RWPE1 (cell line): ENCODE data around the gene ARHGEF26.

Experiments
- CTCF ChIA-PET: fragments of 350-600 bp; sonication (Branson Sonifier 250); formaldehyde crosslinking; extraction: SDS; loops from one replicate; lab custom pipeline; 2021; lab: Yijun Ruan, JAX
- POLR2A ChIA-PET: fragments of 400-600 bp; formaldehyde crosslinking; extraction: SDS; loops from one replicate; lab custom pipeline; 2020; ENCODE audit warnings: antibody characterized with exemption; ENCODE audit not compliant: low non-redundant PET; lab: Yijun Ruan, JAX
- DNase-seq: peaks from one replicate; pipeline ENCODE4 v3.0.0; 2012; ENCODE audit warnings: low spot score
- H3K27ac ChIP-seq: fragments of 450-650 bp; 2 replicates; pipeline ENCODE4 v1.5.1; 2017
- TF ChIP-seq, protein P1 (sequence below): fragments of 450-650 bp; conservative IDR thresholded peaks from 2 replicates; pipeline ENCODE4 v1.5.1; 2017; ENCODE audit warnings: low read depth, mild to moderate bottlenecking

Gene ARHGEF26

DNA sequence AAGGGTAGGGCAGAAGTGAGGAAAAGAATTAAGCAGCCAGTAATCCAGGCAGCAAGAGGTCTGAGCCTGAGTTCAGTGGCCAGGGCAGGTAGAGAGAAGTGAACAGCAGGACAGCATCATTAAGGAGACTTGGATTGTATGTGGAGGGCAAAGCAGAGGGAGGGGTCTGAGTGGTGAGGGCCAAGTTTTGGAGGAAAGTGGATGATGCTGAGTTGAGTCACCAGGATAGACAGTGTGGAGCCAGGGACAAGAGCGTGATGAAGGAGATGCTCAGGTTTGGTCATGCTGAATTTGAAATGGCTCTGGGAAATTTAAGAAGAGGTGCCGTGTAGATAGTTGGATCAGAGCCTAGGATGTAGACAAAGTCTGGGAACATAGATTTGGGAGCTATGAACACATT lies 93.1 kb downstream of the ARHGEF26 start:
- no peak overlapping the region for H3K27ac ChIP-seq
- ChIA-PET POLR2A (no interaction called here), CTCF (no interaction called here)
- DNase-seq = no peak
- TF ChIP-seq, protein P1, sequence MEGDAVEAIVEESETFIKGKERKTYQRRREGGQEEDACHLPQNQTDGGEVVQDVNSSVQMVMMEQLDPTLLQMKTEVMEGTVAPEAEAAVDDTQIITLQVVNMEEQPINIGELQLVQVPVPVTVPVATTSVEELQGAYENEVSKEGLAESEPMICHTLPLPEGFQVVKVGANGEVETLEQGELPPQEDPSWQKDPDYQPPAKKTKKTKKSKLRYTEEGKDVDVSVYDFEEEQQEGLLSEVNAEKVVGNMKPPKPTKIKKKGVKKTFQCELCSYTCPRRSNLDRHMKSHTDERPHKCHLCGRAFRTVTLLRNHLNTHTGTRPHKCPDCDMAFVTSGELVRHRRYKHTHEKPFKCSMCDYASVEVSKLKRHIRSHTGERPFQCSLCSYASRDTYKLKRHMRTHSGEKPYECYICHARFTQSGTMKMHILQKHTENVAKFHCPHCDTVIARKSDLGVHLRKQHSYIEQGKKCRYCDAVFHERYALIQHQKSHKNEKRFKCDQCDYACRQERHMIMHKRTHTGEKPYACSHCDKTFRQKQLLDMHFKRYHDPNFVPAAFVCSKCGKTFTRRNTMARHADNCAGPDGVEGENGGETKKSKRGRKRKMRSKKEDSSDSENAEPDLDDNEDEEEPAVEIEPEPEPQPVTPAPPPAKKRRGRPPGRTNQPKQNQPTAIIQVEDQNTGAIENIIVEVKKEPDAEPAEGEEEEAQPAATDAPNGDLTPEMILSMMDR = no peak

DNA sequence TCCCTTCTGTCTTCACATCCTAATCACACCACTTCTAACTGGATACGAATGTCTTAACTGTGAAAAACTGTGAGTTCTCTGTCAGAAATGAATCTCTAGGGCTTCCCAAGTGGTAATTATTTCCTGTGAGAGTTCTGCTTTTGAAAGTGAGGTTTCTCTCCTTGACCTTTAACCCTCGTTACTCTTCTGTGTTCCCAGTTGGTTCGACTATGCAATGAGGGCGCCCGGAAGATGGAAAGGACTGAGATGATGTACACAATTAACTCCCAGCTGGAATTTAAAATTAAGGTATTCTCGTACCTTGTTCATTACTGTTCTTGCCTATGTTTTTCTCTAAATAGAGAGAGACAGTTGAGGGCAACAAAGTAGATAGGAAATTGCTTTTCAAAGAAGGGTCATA lies 96.5 kb downstream of the ARHGEF26 start:
- no peak overlapping the region for H3K27ac ChIP-seq
- no peak for DNase-seq
- ChIA-PET POLR2A (no interaction called here), CTCF (no interaction called here)
- TF ChIP-seq, protein P1 = no peak

DNA sequence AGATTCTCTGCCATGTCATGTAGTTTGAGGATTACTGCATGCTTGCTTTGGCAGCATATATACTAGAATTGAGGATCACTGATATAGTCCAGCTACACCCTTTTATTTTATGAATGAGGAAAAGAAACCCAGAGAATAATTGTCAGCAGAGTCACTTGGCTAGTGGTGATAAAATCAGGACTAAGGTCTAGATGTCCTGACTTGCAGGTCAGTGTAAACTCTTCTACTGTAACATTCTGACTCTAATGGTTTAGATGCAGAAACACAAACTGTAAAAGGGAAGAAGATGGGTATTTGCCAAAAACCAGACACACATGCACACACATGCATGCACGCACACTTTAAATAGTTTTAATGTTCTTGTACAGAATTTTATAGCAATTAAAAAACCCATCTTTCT lies 97.5 kb downstream of the ARHGEF26 start:
- DNase-seq = no peak
- CTCF ChIA-PET = interaction anchor here (0.7 kb wide), 1 partner anchor 98 kb away, joined by 3 read pairs; no protein-coding TSS in a partner anchor
- POLR2A ChIA-PET = no interaction called here
- TF ChIP-seq, protein P1 = no peak
- no peak overlapping the region for H3K27ac ChIP-seq

DNA sequence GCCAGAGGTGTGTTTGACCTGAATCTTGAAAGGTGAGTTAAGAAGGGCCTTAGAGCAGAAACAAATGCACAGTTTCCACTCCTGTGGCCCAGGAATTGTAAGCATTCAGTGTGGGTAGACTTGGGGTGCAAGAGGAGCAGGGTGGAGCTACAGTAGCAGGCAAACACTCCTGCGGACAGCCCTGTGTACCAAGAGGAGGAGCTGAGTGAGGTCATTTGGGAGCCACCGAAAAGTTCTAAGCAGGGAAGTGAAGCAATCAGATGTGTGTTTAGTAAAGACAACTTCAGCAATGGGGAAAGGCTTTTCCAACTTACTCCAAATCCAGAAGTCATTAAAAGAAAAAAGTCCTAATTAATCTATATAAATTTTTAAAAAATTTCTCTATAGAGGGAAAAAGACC lies 99.3 kb downstream of the ARHGEF26 start:
- ChIA-PET CTCF (no interaction called here), POLR2A (no interaction called here)
- no peak for DNase-seq
- TF ChIP-seq, protein P1 = no peak
- H3K27ac ChIP-seq = no peak overlapping the region

DNA sequence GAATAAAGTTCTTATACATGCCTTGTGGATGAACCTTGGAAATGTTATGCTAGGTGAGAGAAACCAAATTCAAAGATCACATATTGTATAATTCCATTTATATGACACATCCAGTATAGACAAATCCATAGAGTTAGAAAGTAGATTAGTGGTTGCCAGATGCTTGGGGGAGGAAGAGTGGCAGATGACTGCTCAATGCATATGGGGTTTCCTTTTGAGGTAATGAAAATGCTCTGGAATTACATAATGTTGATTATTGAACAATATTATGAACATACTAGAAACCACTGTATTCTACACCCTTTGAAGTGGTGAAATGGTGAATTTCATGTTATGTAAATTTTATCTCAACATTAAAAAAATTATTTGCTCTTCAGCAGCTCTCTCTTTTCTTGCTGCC lies 102.3 kb downstream of the ARHGEF26 start:
- no peak overlapping the region for H3K27ac ChIP-seq
- no peak for DNase-seq
- CTCF ChIA-PET = no interaction called here
- TF ChIP-seq, protein P1 = no peak
- POLR2A ChIA-PET = no interaction called here

DNA sequence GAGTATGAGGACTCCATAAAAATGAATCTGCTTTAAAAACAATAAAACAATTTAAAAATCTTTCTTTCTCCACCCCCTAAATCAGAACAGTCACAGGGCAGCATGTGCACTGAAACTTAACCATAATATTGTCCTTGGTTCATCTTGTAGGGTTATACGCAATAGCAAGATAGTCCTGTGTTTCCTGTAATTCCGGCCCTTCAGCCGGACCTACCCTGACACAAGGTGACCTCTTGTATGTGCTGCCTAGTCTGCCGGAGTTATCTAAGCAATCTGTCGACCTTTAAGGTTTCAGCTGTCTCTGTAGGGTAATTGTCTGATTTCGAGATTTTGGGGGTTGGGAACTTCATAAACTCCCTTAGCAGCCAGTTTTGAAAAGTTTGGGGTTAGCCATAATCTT lies 103.2 kb downstream of the ARHGEF26 start:
- TF ChIP-seq, protein P1 = no peak
- CTCF ChIA-PET = interaction anchor here (0.6 kb wide), 2 partner anchors 221 to 1904 kb away, joined by 3 to 5 read pairs; no protein-coding TSS in a partner anchor
- no peak for DNase-seq
- H3K27ac ChIP-seq = no peak overlapping the region
- POLR2A ChIA-PET = no interaction called here

DNA sequence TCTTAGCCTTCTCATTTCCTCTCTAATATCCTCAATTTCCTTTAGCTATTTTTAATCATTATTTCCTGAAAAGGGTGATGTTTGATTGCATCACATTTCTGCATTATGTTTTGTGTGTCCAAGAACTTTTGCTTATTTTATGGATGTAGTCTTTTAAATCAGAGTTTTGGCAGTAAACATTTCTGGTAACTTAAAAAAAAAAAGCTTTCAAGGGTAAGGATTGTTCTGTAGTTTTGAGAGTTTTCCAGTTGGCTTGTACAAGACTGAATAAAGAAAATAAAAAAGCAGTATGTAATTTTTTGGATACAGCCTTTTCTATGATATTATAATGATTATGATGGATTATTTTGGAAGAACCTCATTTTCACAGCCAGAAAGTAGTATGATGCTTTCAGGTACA lies 103.7 kb downstream of the ARHGEF26 start:
- TF ChIP-seq, protein P1 = no peak
- H3K27ac ChIP-seq = no peak overlapping the region
- ChIA-PET POLR2A (no interaction called here), CTCF (interaction anchor here (0.6 kb wide), 2 partner anchors 15 to 221 kb away, joined by 3 read pairs; no protein-coding TSS in a partner anchor)
- no peak for DNase-seq
